GM13976 (cell line): ENCODE data around the gene AHSP.
"Not testable (repeated sequence)": the region's sequence is repeated elsewhere in the genome, so short reads cannot be mapped to it uniquely, and the experiment has no call there.

Experiments
- DNase-seq: peaks from one replicate; pipeline ENCODE4 v3.0.0; 2012; ENCODE audit warnings: low spot score
- CTCF ChIP-seq: IDR thresholded peaks from 2 replicates; pipeline ENCODE4 v1.5.1; 2012; ENCODE audit warnings: borderline replicate concordance, mild to moderate bottlenecking; ENCODE audit not compliant: insufficient read depth; ENCODE audit errors: extremely low read depth, missing control alignments, control extremely low read depth
- in situ Hi-C: fragments of 300-500 bp; cut with MboI; formaldehyde crosslinking; loops from one replicate; pipeline ENCODE4 v1.12.0; 2022; ENCODE audit warnings: low sequenced_read_pairs, mixed read lengths, inconsistent platforms; ENCODE audit not compliant: unreplicated experiment

The AHSP gene

GRCh38 chr16:31521368-31521767 lies 6.3 kb upstream of the AHSP start:
- DNase-seq = no peak
- TF ChIP-seq CTCF = no peak
- in situ Hi-C loops = loop anchor here (25.0 kb wide), 1 partner anchor 191 kb away; a partner anchor contains a TSS

- no peak for DNase-seq
- in situ Hi-C loops = loop anchor here (25.0 kb wide), 1 partner anchor 190 kb away; a partner anchor contains a TSS
- TF ChIP-seq CTCF = no peak
Measured at GRCh38 chr16:31522071-31522470, 5.6 kb upstream of the AHSP start.

GRCh38 chr16:31523768-31524167 lies 3.9 kb upstream of the AHSP start:
- DNase-seq = not testable (repeated sequence)
- in situ Hi-C loops = loop anchor here (25.0 kb wide), 1 partner anchor 189 kb away; a partner anchor contains a TSS

GRCh38 chr16:31525113-31525512 lies 2.6 kb upstream of the AHSP start:
- no peak for DNase-seq
- TF ChIP-seq CTCF = no peak

GRCh38 chr16:31528523-31529107 lies 915 bp downstream of the AHSP start:
- DNase-seq = no peak
- TF ChIP-seq CTCF = no peak
- in situ Hi-C loops = no loop called here

More at GRCh38 chr16:31525113-31525512, 2.6 kb upstream of the AHSP start:
- in situ Hi-C loops = no loop called here

GRCh38 chr16:31529108-31529936 lies 1.6 kb downstream of the AHSP start:
- in situ Hi-C loops = no loop called here
- no peak for TF ChIP-seq CTCF
- no peak for DNase-seq

- no peak for DNase-seq
- no peak for TF ChIP-seq CTCF
- in situ Hi-C loops = no loop called here
Measured at GRCh38 chr16:31529937-31530312, 2.2 kb downstream of the AHSP start.
